WTC11 (cell line): ENCODE measurements around the gene OGDH.

Experiments used
- ESRRA ChIP-seq: sonication (generic); formaldehyde crosslinking; IDR thresholded peaks from 2 replicates; pipeline ENCODE4 v1.8.1; 2022; ENCODE audit warnings: mild to moderate bottlenecking, missing genetic modification reagents, borderline replicate concordance
- GABPB1 ChIP-seq: sonication (generic); formaldehyde crosslinking; IDR thresholded peaks from 2 replicates; pipeline ENCODE4 v1.8.1; 2023; ENCODE audit warnings: mild to moderate bottlenecking, missing genetic modification reagents
- TF ChIP-seq, protein P1 (sequence below): sonication (generic); formaldehyde crosslinking; IDR thresholded peaks from 2 replicates; pipeline ENCODE4 v1.8.1; 2023; ENCODE audit warnings: mild to moderate bottlenecking, missing genetic modification reagents, moderate library complexity

- TF ChIP-seq, protein P1, sequence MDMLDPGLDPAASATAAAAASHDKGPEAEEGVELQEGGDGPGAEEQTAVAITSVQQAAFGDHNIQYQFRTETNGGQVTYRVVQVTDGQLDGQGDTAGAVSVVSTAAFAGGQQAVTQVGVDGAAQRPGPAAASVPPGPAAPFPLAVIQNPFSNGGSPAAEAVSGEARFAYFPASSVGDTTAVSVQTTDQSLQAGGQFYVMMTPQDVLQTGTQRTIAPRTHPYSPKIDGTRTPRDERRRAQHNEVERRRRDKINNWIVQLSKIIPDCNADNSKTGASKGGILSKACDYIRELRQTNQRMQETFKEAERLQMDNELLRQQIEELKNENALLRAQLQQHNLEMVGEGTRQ (CRISPR knock-in tag): no peak
- TF ChIP-seq GABPB1 (CRISPR knock-in tag) (no peak), ESRRA (CRISPR knock-in tag) (no peak)
Observed at GRCh38 chr7:44587843-44588711, 18.4 kb upstream of the OGDH start.
